SK-N-MC (cell line): ENCODE measurements around the gene PRSS1.

ENCODE experiments used
- EZH2 ChIP-seq: fragments of 200-600 bp; sonication (generic); IDR thresholded peaks from one replicate; pipeline ENCODE4 v1.6.1; 2017; ENCODE audit warnings: antibody characterized with exemption
- FOXP2 ChIP-seq: optimal IDR thresholded peaks from 2 replicates; pipeline ENCODE3; 2011; ENCODE audit warnings: mild to moderate bottlenecking, moderate library complexity; ENCODE audit not compliant: insufficient read depth; ENCODE audit errors: extremely low read length, control extremely low read depth

DNA sequence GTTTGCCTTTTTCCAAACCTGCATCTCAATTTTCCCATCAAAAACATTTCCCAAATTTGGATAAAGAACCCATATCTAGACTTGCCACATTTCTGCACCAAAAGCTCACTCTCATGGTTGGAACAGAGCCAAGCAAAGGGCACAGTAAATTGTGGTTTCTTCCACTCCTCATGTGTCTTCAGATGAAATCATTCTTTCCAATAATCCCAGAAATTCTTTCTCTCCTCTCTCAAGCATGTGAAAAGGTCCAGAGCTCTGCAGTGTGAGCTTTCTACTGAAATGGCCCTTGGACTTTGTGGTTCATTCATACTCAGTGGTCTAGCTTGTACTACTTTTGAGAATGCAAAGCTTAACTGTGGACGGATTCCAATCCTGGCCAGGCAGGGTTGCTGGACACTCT lies 41.3 kb downstream of the PRSS1 start:
- TF ChIP-seq EZH2 = no peak
- no peak for TF ChIP-seq FOXP2
